Hindlimb muscle (tissue), 1 donor: ENCODE results near the gene MRPS10. TPM values are rescaled to one million over a fixed set of nuclear protein-coding genes. Genes with fewer than 3 reads are reported as not detected.

Source experiments
- DNase-seq: peaks from one replicate; pipeline ENCODE4 v3.0.0-alpha.2; 2013
- polyA plus RNA-seq: library from polyadenylated mRNA; unstranded; fragments of 120-200 nt; gene quantifications from one replicate; pipeline ENCODE4 v1.2.1, GENCODE V29; 2013; ENCODE audit not compliant: insufficient read length

MRPS10 gene
- 28.8 TPM for polyA plus RNA-seq

- DNase-seq: peak; percentile 93
These were observed at the start of gene MRPS10 for GRCh38 chr6:42217519-42218367. Gene MRPS10, minus strand, starts transcription at chr6:42217861. Its CDS starts 12 bp downstream, at chr6:42217849.

GRCh38 chr6:42266538-42266937, 48.9 kb upstream of the MRPS10 start:
- no peak for DNase-seq

GRCh38 chr6:42264852-42265390, 47.3 kb upstream of the MRPS10 start:
- DNase-seq: no peak

GRCh38 chr6:42264162-42264851, 46.6 kb upstream of the MRPS10 start:
- DNase-seq: no peak

- no peak for DNase-seq
These were observed 45.6 kb upstream of the MRPS10 start for GRCh38 chr6:42263165-42263728.

- DNase-seq: no peak
These were observed 43.3 kb upstream of the MRPS10 start for GRCh38 chr6:42260972-42261371.

- no peak for DNase-seq
These were observed 42.8 kb upstream of the MRPS10 start for GRCh38 chr6:42260396-42260888.

GRCh38 chr6:42259841-42260395, 42.3 kb upstream of the MRPS10 start:
- DNase-seq: no peak

GRCh38 chr6:42259286-42259685, 41.6 kb upstream of the MRPS10 start:
- DNase-seq: no peak

GRCh38 chr6:42257614-42258013, 40.0 kb upstream of the MRPS10 start:
- no peak for DNase-seq

- no peak for DNase-seq
These were observed 39.4 kb upstream of the MRPS10 start for GRCh38 chr6:42257063-42257462.

- DNase-seq: no peak
These were observed 37.4 kb upstream of the MRPS10 start for GRCh38 chr6:42255050-42255449.

- no peak for DNase-seq
These were observed 36.8 kb upstream of the MRPS10 start for GRCh38 chr6:42254505-42254904.

- peak; percentile 80 for DNase-seq
These were observed 34.4 kb upstream of the MRPS10 start for GRCh38 chr6:42251911-42252637.

GRCh38 chr6:42251500-42251899, 33.8 kb upstream of the MRPS10 start:
- DNase-seq: peak; percentile 47

GRCh38 chr6:42250274-42250931, 32.7 kb upstream of the MRPS10 start:
- DNase-seq: no peak

- no peak for DNase-seq
These were observed 31.6 kb upstream of the MRPS10 start for GRCh38 chr6:42249279-42249678.

- DNase-seq: no peak
These were observed 25.4 kb upstream of the MRPS10 start for GRCh38 chr6:42243046-42243445.

- DNase-seq: no peak
These were observed 24.3 kb upstream of the MRPS10 start for GRCh38 chr6:42241915-42242314.

- DNase-seq: no peak
These were observed 22.2 kb upstream of the MRPS10 start for GRCh38 chr6:42239736-42240375.

- DNase-seq: no peak
These were observed 21.7 kb upstream of the MRPS10 start for GRCh38 chr6:42239333-42239732.
